Upper lobe of left lung (tissue), 6 donors: ENCODE data around the gene TMPRSS6. TPM values are rescaled to one million over a fixed set of nuclear protein-coding genes. Genes with fewer than 3 reads are reported as not detected.

Experiments used
- ATAC-seq, 2 donors: fragments of 200-7000 bp; cut with Tn5 transposase; one replicate each; pipeline ENCODE4 v1.9.1; 2022; ENCODE audit warnings: mild to moderate bottlenecking in 2 of 2, moderate library complexity in 2 of 2; ENCODE audit not compliant: low FRiP score in 2 of 2
- DNase-seq, 2 donors: peaks; one replicate each; pipeline ENCODE4 v3.0.0-alpha.2; 2019 to 2020
- H3K27ac ChIP-seq, 4 donors: fragments of 200-600 bp; sonication (generic); one replicate each; pipeline ENCODE4 v1.5.1; 2016 to 2019
- H3K27me3 ChIP-seq, 4 donors: fragments of 200-600 bp; sonication (generic); one replicate each; pipeline ENCODE4 v1.5.1; 2017 to 2019
- H3K36me3 ChIP-seq, 4 donors: fragments of 200-600 bp; sonication (generic); one replicate each; pipeline ENCODE4 v1.5.1; 2016 to 2019
- H3K4me1 ChIP-seq, 4 donors: fragments of 200-600 bp; sonication (generic); one replicate each; pipeline ENCODE4 v1.5.1; 2018 to 2019
- H3K4me3 ChIP-seq, 4 donors: fragments of 200-600 bp; sonication (generic); one replicate each; pipeline ENCODE4 v1.5.1; 2017 to 2019; ENCODE audit warnings: mild to moderate bottlenecking in 2 of 4, moderate library complexity in 1 of 4
- H3K9me3 ChIP-seq, 4 donors: fragments of 200-600 bp; sonication (generic); one replicate each; pipeline ENCODE4 v1.5.1; 2018 to 2019
- CTCF ChIP-seq, 6 experiments: fragments of 450-650 bp in 4 of 6; fragments of 200-600 bp in 2 of 6; sonication (generic) in 2 of 6; IDR thresholded peaks; one replicate each; pipeline ENCODE4 v1.5.1; 2016 to 2019; ENCODE audit warnings: antibody characterized with exemption in 6 of 6
- EP300 ChIP-seq, 4 donors: sonication (generic); formaldehyde crosslinking; IDR thresholded peaks; one replicate each; pipeline ENCODE4 v1.5.1; 2017; ENCODE audit warnings: antibody characterized with exemption in 4 of 4, control low read depth in 2 of 4
- POLR2A ChIP-seq, 4 donors: fragments of 450-650 bp; IDR thresholded peaks; one replicate each; pipeline ENCODE4 v1.5.1; 2016 to 2017; ENCODE audit warnings: antibody characterized with exemption in 4 of 4, mild to moderate bottlenecking in 2 of 4
- POLR2AphosphoS5 ChIP-seq, 2 donors: sonication (generic); formaldehyde crosslinking; IDR thresholded peaks; one replicate each; pipeline ENCODE4 v1.5.1; 2017; ENCODE audit warnings: antibody characterized with exemption in 2 of 2
- WGBS, 2 donors: methylation state at CpG; one replicate each; pipeline ENCODE4 v1.1.5; 2017 to 2018; 5-methylcytosine and 5-hydroxymethylcytosine counted together
- total RNA-seq, 6 donors: library from RNA; depleted of rRNA in 4 of 6; stranded (reverse); fragments of >200 nt in 4 of 6; gene quantifications; one replicate each; pipeline versions ENCODE4 v1.1.0 to v1.2.1, GENCODE V29; 2016 to 2021
- donor health status: DM: no; HTN: no; CAD: no; lungs with moderate emphysema.
- donor health status: DM: no; HTN: yes; CAD: no; lungs with severe emphysema.

TMPRSS6 gene
- total RNA-seq, 6 donors from 2014 or later = 0.47 to 8.2 (median 2.0) TPM

- peaks cover 0 to 5% (median 0%) of the 10 kb centered on the region in 4 donors for H3K4me1 ChIP-seq
- ATAC-seq (no peak), DNase-seq (peak in 1 of 2 donors; percentile 63)
- no peak overlapping the region for H3K27ac ChIP-seq
- TF ChIP-seq POLR2A (IDR thresholded peaks at IDR 0.05) (no peak), POLR2AphosphoS5 (IDR thresholded peaks at IDR 0.05) (no peak), EP300 (IDR thresholded peaks at IDR 0.05) (no peak), CTCF (IDR thresholded peaks at IDR 0.05) (no peak)
- WGBS, 2 donors = 91 to 92% methylated on average over 4 to 13 of the region's 16 CpGs
- H3K36me3 ChIP-seq = no peaks in the 10 kb centered on the region
- H3K27me3 ChIP-seq = no peaks in the 10 kb centered on the region
- no peaks in the 10 kb centered on the region for H3K9me3 ChIP-seq
- H3K4me3 ChIP-seq = no peak overlapping the region
These were observed 31.3 kb upstream of the TMPRSS6 start for GRCh38 chr22:37140686-37141323.

- Histone ChIP-seq H3K9me3 (no peaks in the 10 kb centered on the region), H3K27ac (no peak overlapping the region), H3K4me1 (no peaks in the 10 kb centered on the region), H3K36me3 (no peaks in the 10 kb centered on the region), H3K27me3 (no peaks in the 10 kb centered on the region), H3K4me3 (no peak overlapping the region)
- TF ChIP-seq POLR2AphosphoS5 (IDR thresholded peaks at IDR 0.05) (no peak), POLR2A (IDR thresholded peaks at IDR 0.05) (no peak), CTCF (IDR thresholded peaks at IDR 0.05) (no peak), EP300 (IDR thresholded peaks at IDR 0.05) (no peak)
- DNase-seq (no peak), ATAC-seq (no peak)
- 87 to 88% methylated on average over 7 of the region's 7 CpGs for WGBS, 2 donors
These were observed 30.2 kb upstream of the TMPRSS6 start for GRCh38 chr22:37139762-37140161.

- no peaks in the 10 kb centered on the region for H3K9me3 ChIP-seq
- no peak overlapping the region for H3K27ac ChIP-seq
- no peak for TF ChIP-seq EP300 (IDR thresholded peaks at IDR 0.05)
- TF ChIP-seq POLR2A (IDR thresholded peaks at IDR 0.05) = no peak
- TF ChIP-seq CTCF (IDR thresholded peaks at IDR 0.05) = no peak
- no peak for TF ChIP-seq POLR2AphosphoS5 (IDR thresholded peaks at IDR 0.05)
- no peak overlapping the region for H3K4me3 ChIP-seq
- H3K36me3 ChIP-seq = no peaks in the 10 kb centered on the region
- 65 to 68% methylated on average over 15 to 16 of the region's 16 CpGs for WGBS, 2 donors
- DNase-seq = no peak
- no peak for ATAC-seq
- H3K27me3 ChIP-seq = no peaks in the 10 kb centered on the region
- no peaks in the 10 kb centered on the region for H3K4me1 ChIP-seq
These were observed 29.5 kb upstream of the TMPRSS6 start for GRCh38 chr22:37138849-37139561.

- Histone ChIP-seq H3K27me3 (no peaks in the 10 kb centered on the region), H3K36me3 (no peaks in the 10 kb centered on the region), H3K27ac (no peak overlapping the region), H3K4me3 (no peak overlapping the region), H3K4me1 (no peaks in the 10 kb centered on the region), H3K9me3 (no peaks in the 10 kb centered on the region)
- DNase-seq (no peak), ATAC-seq (no peak)
- WGBS, 2 donors = 63 to 92% methylated on average over 5 to 6 of the region's 6 CpGs
- TF ChIP-seq EP300 (IDR thresholded peaks at IDR 0.05) (no peak), POLR2A (IDR thresholded peaks at IDR 0.05) (no peak), CTCF (IDR thresholded peaks at IDR 0.05) (no peak), POLR2AphosphoS5 (IDR thresholded peaks at IDR 0.05) (no peak)
These were observed 28.6 kb upstream of the TMPRSS6 start for GRCh38 chr22:37137903-37138665.
